PC-3 (cell line): ENCODE measurements around the gene CCNI. TPM values are rescaled to one million over a fixed set of nuclear protein-coding genes. Genes with fewer than 3 reads are reported as not detected.

ENCODE experiments used
- ATAC-seq: fragments of 200-7000 bp; cut with Tn5 transposase; 2 replicates; pipeline ENCODE4 v1.9.1; 2020; ENCODE audit warnings: mild to moderate bottlenecking, moderate library complexity
- BruUV-seq: library from RNA; stranded (reverse); fragments of 400-500 nt; replicated peaks from 2 replicates; lab custom pipeline; 2021; lab: Mats Ljungman, UMichigan
- CTCF ChIA-PET: fragments of 300-600 bp; sonication (Branson Sonifier 250); formaldehyde crosslinking; loops from one replicate; lab custom pipeline; 2022; ENCODE audit warnings: antibody characterized with exemption; lab: Charles Lee
- POLR2A ChIA-PET: fragments of 300-600 bp; sonication (Branson Sonifier 250); formaldehyde crosslinking; loops from one replicate; lab custom pipeline; 2022; ENCODE audit warnings: antibody characterized with exemption; ENCODE audit not compliant: unreplicated experiment; lab: Charles Lee
- DNase-seq: peaks from one replicate; pipeline ENCODE4 v3.0.0-alpha.2; 2015
- H2AFZ ChIP-seq: fragments of 300-600 bp; sonication (generic); 2 replicates; pipeline ENCODE4 v1.6.0; 2016; ENCODE audit warnings: antibody characterized with exemption, low read length
- H3F3A ChIP-seq: fragments of 300-600 bp; sonication (generic); one replicate; pipeline ENCODE4 v1.6.0; 2017; ENCODE audit warnings: antibody characterized with exemption, low read length, control low read depth, mild to moderate bottlenecking; ENCODE audit not compliant: unreplicated experiment
- H3K27ac ChIP-seq: fragments of 300-600 bp; sonication (generic); 2 replicates; pipeline ENCODE4 v1.5.1; 2016; ENCODE audit warnings: mild to moderate bottlenecking, low read length
- H3K27me3 ChIP-seq: fragments of 300-600 bp; sonication (generic); 2 replicates; pipeline ENCODE4 v1.6.1; 2016; ENCODE audit warnings: low read length, mixed read lengths
- H3K36me3 ChIP-seq: fragments of 300-600 bp; sonication (generic); 2 replicates; pipeline ENCODE4 v1.6.1; 2016; ENCODE audit warnings: low read depth, mixed run types, low read length, mixed read lengths
- H3K4me1 ChIP-seq: fragments of 300-600 bp; sonication (generic); 2 replicates; pipeline ENCODE4 v1.5.1; 2016; ENCODE audit warnings: low read length; ENCODE audit not compliant: insufficient read depth
- H3K4me2 ChIP-seq: fragments of 300-600 bp; sonication (generic); 2 replicates; pipeline ENCODE4 v1.6.0; 2016; ENCODE audit warnings: low read length
- H3K4me3 ChIP-seq: fragments of 300-600 bp; sonication (generic); 2 replicates; pipeline ENCODE4 v1.5.1; 2016; ENCODE audit warnings: mild to moderate bottlenecking, low read length, mixed read lengths
- H3K79me2 ChIP-seq: fragments of 300-600 bp; sonication (generic); 2 replicates; pipeline ENCODE4 v1.6.1; 2017; ENCODE audit warnings: low read length, mixed read lengths
- H3K9ac ChIP-seq: fragments of 300-600 bp; sonication (generic); 2 replicates; pipeline ENCODE4 v1.6.0; 2016; ENCODE audit warnings: mild to moderate bottlenecking, low read length
- H3K9me2 ChIP-seq: fragments of 300-600 bp; sonication (generic); replicated peaks from 2 replicates; pipeline ENCODE4 v1.6.1; 2016; ENCODE audit warnings: mixed run types, low read length, mixed read lengths
- H3K9me3 ChIP-seq: fragments of 300-600 bp; sonication (generic); 2 replicates; pipeline ENCODE4 v1.6.1; 2016; ENCODE audit warnings: low read length, mixed read lengths
- H4K20me1 ChIP-seq: fragments of 300-600 bp; sonication (generic); 2 replicates; pipeline ENCODE4 v1.6.1; 2016; ENCODE audit warnings: low read length, mixed read lengths
- EZH2 ChIP-seq: fragments of 300-600 bp; sonication (generic); IDR thresholded peaks from one replicate; pipeline ENCODE4 v1.6.1; 2017; ENCODE audit warnings: antibody characterized with exemption, mild to moderate bottlenecking, low read length; ENCODE audit not compliant: unreplicated experiment
- EZH2phosphoT487 ChIP-seq: fragments of 300-600 bp; sonication (generic); IDR thresholded peaks from 2 replicates; pipeline ENCODE4 v1.6.1; 2018; ENCODE audit warnings: mild to moderate bottlenecking, antibody characterized with exemption, low read length, borderline replicate concordance
- intact Hi-C: fragments of 100-400 bp; cut with micrococcal nuclease; formaldehyde crosslinking; loops from 2 replicates; pipeline ENCODE4 v1.9.0; 2023
- total RNA-seq: library from RNA; depleted of rRNA; stranded (reverse); fragments of >200 nt; gene quantifications from 2 replicates; pipeline ENCODE4 v1.2.3, GENCODE V29; 2014
- TF ChIP-seq, protein P1 (sequence below): fragments of 300-600 bp; sonication (generic); conservative IDR thresholded peaks from 2 replicates; pipeline ENCODE4 v1.5.1; 2017; ENCODE audit warnings: antibody characterized with exemption, low read depth, mild to moderate bottlenecking, low read length

The CCNI gene
- total RNA-seq, 1 experiment from 2014 or later: 60.1 TPM

DNA sequence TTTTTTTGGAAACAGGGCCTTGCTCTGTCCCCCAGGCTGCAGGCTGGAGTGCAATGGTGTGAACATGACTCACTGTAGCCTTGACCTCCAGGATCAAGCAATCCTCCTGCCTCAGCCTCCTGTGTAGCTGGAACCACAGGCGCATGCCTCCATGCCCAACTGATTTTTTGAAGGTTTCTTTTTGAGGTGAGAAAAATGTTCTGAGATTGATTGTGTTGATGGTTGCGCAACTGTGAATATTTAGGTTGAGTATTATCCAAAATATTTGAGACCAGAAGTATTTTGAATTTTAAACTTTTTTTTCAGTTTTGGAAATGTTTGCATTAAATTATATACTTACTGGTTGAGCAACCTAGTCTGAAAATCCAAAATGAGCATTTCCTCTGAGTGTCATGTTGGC, 2.6 kb upstream of the CCNI start:
- no peaks in the 10 kb centered on the region for H3K9me2 ChIP-seq
- DNase-seq (no peak), ATAC-seq (no peak)
- BruUV-seq: no TSS peak
- H2AFZ ChIP-seq: no peak overlapping the region
- no peak overlapping the region for H3K4me3 ChIP-seq
- H3K4me1 ChIP-seq: peaks cover 12% of the 10 kb centered on the region; the same call in 1 of the 2 replicates
- no peaks in the 10 kb centered on the region for H3F3A ChIP-seq
- H3K9me3 ChIP-seq: no peaks in the 10 kb centered on the region
- peaks cover 12% of the 10 kb centered on the region for H4K20me1 ChIP-seq
- CTCF ChIA-PET: no interaction called here
- no peaks in the 10 kb centered on the region for H3K27me3 ChIP-seq
- H3K79me2 ChIP-seq: peaks cover 23% of the 10 kb centered on the region
- no peaks in the 10 kb centered on the region for H3K36me3 ChIP-seq
- H3K27ac ChIP-seq: no peak overlapping the region
- POLR2A ChIA-PET: no interaction called here
- intact Hi-C loops: no loop called here
- H3K4me2 ChIP-seq: no peak overlapping the region
- TF ChIP-seq, protein P1, sequence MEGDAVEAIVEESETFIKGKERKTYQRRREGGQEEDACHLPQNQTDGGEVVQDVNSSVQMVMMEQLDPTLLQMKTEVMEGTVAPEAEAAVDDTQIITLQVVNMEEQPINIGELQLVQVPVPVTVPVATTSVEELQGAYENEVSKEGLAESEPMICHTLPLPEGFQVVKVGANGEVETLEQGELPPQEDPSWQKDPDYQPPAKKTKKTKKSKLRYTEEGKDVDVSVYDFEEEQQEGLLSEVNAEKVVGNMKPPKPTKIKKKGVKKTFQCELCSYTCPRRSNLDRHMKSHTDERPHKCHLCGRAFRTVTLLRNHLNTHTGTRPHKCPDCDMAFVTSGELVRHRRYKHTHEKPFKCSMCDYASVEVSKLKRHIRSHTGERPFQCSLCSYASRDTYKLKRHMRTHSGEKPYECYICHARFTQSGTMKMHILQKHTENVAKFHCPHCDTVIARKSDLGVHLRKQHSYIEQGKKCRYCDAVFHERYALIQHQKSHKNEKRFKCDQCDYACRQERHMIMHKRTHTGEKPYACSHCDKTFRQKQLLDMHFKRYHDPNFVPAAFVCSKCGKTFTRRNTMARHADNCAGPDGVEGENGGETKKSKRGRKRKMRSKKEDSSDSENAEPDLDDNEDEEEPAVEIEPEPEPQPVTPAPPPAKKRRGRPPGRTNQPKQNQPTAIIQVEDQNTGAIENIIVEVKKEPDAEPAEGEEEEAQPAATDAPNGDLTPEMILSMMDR: no peak
- TF ChIP-seq EZH2phosphoT487: no peak
- TF ChIP-seq EZH2: no peak
- H3K9ac ChIP-seq: no peak overlapping the region

DNA sequence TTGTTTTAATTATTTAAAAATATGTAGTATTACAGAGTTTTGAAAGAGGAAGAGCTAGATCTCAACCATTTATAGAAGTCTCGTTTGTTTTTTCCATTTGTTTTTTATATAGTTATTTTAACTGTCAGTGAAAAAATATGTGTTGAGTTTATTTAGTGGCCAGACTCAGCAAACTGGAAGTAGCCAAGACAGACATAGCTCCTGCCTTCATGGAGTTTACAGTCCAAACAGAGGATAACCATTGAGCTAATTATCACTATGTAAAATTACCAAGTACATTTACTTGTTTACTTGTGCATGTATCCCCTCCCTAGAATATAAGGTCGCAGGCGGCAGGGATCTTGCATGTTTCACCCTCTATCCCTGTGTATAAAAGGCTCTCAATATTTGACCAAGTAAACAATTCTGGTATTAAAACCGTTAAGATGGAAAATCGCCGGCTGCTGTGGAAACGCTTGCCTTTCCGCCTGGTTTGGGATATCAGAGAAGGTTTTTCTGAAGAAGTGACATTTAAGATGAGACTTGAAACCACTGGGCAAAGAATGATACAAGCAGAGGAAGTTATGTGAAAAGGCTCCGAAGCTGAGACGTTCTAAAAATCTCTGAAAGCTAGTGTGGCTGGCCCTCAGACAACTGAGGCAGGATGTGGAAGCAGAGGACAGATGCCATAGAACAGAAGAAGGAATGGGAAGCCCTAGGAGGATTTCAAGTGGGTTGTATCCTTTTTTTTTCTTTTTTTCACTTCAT, 1.3 kb upstream of the CCNI start:
- H2AFZ ChIP-seq: no peak overlapping the region; the same call in 1 of the 2 replicates
- H3F3A ChIP-seq: no peaks in the 10 kb centered on the region
- peak overlapping the region; percentile 88 for H3K4me2 ChIP-seq
- H4K20me1 ChIP-seq: peaks cover 25% of the 10 kb centered on the region
- H3K4me3 ChIP-seq: peak overlapping the region; percentile 94
- DNase-seq (no peak), ATAC-seq (no peak)
- ChIA-PET POLR2A (no interaction called here), CTCF (no interaction called here)
- H3K79me2 ChIP-seq: peaks cover 36% of the 10 kb centered on the region
- peak overlapping the region; percentile 97 for H3K9ac ChIP-seq
- TF ChIP-seq EZH2 (no peak), EZH2phosphoT487 (no peak)
- TF ChIP-seq, protein P1: no peak
- no TSS peak for BruUV-seq
- no peaks in the 10 kb centered on the region for H3K9me2 ChIP-seq
- no peaks in the 10 kb centered on the region for H3K36me3 ChIP-seq
- H3K27ac ChIP-seq: peak overlapping the region; percentile 96; the same call in 1 of the 2 replicates
- H3K4me1 ChIP-seq: peaks cover 22% of the 10 kb centered on the region
- intact Hi-C loops: loop anchor here (1.0 kb wide), 3 partner anchors 69 to 125 kb away; no protein-coding TSS in a partner anchor
- no peaks in the 10 kb centered on the region for H3K9me3 ChIP-seq
- H3K27me3 ChIP-seq: no peaks in the 10 kb centered on the region
